ENCODE measurements around the gene LEMD2.

LEMD2 gene

DNA sequence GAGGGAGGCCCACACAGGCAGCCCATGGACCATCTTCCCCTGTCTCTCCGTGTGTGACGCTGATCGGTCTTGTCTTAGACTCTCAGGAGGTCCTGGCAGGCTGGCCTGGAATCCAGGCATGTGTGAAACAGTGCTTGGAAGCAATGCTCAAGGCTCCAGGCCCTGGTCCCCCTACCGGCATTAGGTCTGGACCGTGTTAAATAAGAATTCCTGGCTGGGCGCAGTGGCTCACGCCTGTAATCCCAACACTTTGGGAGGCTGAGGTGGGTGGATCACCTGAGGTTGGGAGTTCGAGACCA is 55.3 kb downstream of the LEMD2 start:
- DNase-seq: no peak

DNA sequence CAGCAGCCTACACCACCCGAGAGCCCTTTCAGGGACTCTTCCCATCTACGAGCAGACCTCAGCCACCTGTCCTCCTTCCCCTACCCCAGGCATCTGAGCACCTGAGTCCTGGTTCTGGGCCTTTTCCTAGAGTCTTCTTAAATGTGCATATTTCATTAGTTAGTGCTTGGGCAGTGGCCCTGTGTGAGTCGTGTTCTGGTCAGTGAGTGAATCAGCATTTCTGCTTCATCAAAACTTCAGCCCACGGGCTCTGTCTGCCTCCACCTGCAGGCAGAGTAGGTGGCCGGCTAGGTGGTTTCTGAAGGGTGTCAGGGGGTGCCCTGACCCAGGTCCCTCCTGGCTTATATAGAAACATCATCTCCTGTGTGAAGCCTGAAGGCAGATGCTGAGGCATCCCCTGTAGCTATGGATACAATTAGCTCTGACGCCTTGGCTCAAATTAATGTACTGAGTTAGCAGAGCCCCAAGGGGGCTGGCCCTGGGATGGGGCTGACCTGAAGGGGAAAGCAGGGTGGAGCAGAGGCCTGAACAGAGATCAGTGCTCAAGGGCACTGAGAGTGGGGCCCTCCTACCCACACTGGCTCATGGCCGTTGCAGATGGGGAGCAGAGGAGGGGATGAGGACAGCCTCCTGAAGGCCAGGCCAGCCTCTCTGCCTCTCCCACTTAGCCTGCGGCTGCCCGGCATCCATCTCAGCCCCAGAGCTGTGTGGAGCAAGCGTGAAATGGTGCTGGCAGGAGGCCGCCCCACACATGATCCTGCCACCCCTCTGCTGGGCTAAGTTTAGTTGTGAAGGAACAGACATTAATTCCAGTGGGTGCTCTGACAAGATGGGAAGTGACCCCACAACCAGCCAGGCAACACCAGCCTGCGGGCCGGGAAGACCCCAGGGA is 55.9 kb downstream of the LEMD2 start:
- DNase-seq: no peak

DNA sequence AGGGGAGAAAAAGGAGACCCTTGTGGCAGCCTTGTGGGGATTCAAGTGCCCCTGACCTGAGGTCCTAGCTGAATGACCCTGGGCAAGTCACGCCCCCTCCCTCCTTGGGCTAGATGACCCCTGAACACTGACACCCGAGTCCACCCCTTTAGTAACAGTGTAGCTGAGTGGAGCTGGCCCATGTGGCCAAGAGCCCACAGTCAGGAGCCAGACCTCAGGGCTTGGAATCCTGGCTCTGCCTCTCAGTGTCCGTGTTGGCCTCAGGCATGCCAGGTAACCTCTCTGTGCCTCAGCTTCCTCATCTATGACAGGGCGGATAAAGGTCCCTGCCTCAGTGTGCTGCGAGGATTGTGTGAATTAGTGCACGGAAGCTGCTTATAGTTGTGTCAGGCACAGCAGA is 56.5 kb downstream of the LEMD2 start:
- no peak for DNase-seq

DNA sequence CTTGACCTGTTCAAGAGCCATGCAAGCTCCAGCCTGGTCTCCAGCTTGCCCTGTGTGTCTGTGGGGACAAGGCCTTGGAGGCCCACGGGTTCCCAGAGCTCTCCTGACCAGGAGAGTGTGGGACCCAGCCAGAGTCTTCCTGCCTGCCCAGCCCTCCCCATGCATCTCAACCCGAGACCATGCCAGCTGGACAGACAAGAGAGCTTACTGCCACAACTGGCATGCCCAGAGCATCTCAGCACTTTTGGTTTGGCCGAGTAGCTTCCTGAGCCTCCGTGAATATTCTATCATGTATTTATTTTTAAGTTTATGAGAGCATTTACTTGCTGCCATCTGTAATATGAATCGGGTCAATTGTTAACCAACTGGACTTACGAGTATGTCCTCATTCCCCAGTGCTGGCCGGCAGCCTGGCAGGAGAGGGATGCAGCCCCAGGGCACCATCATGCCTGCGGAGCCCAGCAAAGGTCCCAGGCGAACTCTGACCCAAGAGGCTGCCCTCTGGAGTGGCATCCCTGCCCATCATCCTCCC is 57.1 kb downstream of the LEMD2 start:
- no peak for DNase-seq

DNA sequence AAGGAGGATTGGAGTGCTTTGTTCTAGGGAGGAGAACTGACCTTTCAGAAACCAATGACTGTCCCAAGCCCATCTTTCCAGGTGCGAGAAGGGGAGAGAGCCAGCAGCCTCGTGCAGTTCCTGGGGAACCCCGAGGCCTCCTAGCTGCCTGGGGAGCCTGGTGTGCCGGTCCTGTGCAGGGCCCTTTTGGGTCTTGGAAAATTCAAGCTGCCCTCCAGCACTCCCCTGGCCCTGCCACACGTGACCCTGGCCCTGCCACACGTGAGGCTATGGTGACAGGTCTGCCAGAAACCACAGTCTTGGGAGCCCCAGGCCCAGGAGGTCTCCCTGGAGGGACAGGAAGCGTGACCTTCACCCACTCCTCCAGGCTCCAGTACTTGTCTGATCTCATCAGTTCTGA is 57.9 kb downstream of the LEMD2 start:
- DNase-seq: no peak

DNA sequence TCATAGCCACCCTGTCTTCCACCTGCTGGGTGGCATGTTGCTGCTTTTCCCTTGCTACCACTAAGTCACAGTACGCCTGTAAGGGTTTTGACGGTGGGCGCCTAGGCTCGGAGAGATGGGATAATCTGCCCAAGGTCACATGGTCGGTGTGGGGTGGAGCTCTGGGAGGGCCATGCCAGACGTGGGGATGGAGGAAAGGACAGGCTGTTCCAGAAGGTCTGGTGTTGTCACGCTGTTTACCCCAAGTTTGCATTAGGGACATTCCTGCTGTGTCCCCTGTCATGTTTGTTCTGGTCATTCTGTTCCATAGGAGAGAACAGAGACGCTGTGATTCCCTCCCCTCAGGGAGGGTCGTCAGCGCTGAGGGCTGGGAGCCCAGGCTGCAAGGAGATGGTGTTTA is 58.3 kb downstream of the LEMD2 start:
- DNase-seq: no peak

DNA sequence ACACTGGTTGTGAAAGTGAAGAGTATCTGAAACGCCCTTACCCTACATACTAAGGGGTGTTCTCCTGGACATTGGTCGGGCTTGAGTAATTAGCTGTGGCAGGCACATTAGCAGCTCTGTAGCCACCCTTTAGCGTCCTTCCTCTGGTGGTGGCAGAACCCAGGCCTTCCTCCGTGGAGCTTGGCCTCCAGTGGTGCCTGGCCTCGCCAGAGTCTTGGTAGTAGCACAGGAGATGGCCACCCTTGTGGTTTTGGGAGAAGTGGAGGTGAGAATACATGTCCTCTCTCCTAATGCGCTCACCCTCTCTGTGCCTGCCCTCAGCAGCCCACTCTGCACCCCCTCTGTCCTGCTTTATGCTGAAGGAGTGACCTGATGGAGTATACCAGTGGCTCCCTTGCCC is 59.9 kb downstream of the LEMD2 start:
- DNase-seq: no peak

DNA sequence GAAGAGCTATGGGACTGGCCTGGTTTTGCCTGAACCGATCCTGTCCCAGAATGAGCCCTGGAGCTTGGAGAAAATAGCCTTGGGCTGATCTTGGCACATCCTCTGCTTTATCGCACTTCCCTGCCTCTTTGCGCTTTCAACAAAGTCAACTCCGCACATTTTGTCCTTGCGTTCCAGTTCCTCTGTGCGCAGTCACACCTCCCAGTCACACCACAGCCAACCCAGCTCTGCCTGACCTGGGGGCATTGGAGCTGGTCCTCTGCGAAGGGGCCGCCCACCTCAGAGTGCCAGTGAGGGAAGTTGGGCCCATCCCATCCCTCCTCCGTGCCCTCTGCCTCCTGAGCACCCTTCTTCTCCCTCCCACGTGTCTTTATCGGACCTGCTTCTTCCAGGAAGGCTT is 60.5 kb downstream of the LEMD2 start:
- DNase-seq: no peak

DNA sequence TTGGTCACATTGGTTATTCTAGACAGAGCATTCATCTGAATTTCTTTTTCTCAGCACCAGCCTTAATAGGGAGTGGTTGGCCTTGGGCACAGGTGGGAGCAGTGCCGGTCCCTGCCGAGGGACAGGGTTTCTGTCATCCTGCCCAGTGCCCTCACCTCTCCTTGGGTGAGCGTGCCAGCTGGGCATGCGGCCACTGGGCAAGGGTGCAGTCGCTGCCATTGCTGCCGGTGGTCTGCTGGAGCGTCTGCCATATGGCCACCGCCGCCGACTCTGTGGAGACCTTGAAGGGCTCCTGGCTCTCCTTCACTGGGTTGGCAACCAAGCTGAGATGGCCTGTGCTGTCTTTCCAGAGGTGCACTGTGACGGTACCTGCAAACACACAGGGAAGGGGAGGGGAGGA is 61.0 kb downstream of the LEMD2 start:
- DNase-seq: no peak

DNA sequence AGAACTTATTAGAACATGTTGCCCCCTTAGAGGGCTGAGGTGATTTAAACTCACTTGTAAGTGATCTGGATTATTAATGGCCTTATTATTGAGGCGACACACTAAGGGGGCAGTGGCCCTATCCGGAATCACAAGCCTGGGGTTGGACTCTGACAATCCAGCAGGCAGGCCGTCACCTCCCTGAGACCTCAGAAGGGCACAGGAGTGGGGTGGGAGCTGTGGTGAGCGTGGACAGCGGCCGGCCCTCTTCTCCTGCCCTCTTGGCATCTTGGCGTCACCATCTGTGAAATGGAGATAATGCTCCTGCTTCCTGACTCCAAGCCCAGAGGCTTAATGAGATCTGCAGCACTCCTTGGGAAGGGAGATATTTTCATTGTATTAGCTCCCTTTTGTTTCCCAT is 61.8 kb downstream of the LEMD2 start:
- DNase-seq: no peak

DNA sequence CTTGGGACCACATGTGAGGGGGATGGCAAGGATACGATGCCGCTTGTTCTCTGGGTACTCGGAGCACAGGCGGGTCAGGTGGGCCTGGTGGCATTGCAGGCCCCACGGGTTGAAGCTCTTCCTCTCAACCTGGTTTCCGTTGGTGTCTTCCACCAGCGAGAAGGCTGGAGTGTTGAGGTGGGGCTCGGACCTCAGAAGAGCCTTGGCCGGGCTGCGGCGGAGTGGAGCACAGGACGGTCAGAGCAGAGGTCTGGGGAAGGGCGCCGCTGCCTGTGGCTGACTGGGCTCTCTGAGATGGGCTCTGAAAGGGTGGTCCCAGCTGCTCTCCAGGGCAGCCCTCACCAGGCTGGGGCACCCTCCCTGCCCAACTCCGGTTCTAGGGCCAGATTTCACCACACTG is 62.2 kb downstream of the LEMD2 start:
- no peak for DNase-seq

DNA sequence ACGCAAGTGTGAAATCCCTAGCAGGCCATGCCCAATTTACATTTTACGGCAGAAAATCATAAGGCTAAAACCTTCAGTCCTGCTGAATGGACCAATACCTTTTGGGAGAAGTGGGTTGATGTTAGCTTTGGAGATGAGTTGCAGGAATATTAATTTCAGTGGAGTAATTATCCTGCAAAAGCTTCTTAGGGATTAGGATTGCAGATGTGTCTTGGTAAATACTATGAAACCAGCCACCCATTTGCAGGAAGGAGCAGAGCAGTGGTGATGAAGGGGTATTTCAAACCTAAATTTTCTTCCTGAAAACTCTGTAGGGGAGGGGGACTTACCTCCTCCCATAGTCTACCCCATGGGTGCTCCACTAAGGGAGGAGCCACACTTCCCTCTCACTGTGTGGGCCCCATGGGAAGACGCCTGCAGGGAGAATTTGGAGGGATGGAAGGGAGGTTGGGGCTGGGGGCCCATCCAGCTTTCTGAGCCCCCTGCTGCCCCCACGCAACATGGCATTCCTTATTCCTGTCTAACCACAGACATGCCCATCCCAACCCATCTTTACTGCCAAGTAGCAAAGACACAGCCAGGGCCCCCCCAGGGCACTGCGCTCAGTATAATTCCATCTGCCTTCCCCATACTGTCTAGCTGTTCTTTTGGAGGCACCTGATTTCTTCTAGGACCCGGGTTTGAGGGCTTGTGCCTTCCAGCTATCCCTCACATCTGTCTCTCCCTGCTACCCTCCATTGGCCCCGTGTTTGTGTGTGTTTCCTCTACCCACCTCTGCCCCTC is 62.8 kb downstream of the LEMD2 start:
- no peak for DNase-seq

DNA sequence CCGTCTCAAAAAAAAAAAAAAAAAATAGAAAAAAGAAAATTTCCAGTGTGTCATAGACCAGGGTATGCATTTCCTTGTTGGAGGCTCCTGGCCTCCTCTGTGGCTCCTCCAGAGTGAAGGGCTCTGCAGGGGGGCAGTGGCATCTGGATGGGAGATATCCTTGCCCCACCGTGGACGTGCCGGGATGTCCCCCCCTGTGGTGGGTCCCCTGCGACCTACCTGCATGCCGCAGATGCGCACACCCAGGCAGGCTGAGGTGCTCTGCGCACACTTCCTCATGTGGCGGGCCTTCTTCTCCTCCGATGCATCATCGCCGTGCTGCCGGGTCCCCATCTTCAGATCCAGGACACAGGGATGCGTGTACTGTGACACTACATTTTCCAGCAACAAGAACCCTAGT is 63.7 kb downstream of the LEMD2 start:
- DNase-seq: no peak

DNA sequence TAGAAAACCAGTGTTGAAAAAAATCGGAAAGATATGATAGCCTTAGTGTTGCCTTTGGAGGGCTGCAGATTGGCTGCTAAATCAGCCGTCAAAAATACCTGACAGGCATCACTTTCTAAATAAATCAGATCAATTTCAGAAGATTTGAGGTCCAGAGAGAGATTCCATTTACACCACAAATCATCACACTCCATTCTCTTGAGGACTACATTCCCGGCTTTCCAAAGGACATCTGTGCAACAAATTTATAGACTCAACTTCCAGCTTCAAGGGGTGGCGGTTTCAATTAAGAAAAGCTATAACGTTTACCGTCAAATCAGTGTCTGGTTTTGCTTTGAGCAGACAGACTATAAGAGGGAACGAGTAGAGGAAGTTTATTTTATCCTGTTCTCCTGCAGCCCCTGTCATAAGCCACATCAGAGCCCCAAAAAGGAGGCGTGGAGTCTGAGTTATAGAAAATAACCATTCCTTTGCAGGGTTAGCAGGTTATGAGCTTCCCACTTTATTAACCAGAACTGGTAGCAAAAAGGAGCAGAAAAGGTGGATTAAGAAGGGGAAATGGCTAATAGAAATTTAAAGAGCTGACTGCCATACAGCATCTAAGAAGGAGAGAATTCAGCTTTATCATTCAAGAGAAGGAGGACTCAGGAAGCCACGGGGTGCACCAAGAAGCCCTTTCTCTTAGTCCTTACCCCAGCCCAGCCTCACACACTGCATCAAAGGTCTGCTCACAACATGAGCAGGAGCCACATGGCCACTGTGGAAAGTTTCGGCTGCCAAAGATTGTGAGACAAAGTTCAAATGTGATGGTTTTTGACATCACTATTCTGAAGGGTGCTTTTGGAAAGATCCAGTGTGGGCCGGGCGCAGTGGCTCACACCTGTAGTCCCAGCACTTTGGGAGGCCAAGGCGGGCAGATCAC is 64.6 kb downstream of the LEMD2 start:
- no peak for DNase-seq

DNA sequence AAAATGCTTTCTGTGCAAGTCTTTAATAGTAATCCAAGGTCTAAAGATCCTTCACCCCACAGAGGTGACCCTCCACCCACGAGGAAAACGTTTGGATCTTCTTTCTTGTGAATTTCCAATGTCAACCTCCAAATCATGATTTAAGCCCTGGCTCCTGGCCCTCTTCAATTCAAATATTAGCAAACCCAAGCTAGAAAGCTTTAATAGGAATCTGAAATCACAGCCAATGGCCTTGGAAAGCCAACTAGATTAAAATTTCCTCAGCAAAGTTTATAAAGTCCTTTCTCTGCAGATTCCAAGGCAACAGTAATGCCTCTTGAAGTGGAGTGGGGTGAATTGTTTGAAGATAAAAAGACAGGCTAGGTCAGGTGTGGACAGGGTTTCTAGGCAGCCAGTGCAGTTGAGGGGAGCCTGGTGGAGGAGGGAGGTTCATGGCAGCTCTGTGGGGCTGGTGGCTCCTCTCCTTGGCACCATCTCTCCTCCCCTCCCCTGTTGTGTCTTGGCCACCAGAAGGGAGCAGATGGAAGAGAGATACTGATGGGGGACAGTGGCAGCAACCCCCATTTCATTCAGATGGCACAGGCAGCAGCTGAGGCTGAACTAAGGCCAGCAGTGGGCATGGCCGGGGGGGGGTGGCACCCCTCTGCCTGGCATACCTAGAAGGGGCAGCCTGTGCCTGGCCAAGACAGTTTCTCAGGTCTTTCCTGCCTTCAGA is 65.4 kb downstream of the LEMD2 start:
- no peak for DNase-seq

DNA sequence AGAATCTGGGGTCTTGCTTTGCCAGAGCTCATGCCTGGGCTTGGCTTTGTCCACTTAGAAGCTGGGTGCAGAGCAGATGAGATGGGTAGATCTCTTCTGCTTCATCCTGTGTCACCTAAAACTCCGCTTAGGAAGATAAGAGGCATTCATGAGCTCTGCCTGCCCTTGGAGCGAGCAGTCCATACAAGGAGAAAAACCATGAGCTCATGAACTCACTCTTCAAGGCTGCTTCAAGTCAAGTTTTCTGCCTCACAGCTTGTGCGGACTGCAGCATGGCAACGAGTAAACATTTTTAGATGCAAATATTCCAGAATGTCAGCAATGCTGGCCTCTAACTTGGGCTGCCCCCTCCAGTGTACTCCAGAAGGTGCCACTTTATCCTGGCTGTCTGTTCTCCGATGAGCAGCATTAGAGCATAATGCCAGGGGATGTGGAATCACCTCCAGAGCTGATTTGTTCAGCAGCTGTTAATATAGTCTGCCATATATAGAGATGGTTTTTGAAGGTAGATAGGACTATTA is 66.8 kb downstream of the LEMD2 start:
- DNase-seq: no peak

DNA sequence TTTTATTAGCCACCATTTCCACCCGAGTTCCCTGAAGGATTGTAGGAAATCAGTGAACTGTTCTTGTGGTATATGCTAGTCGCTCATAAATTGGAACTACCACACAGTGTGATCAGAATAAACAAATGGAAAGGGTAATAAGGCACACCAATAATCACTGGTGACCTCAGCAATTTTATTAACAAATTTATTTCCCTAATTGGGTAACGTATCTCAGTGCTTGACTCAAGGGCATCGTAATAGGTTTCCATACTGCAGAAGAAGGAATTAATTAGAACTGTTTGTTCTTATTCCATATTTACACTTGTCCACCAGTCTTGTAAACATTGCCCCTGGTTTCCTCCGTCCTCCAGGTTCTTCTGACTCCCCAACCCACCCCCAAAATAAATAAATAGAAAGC is 67.4 kb downstream of the LEMD2 start:
- DNase-seq: no peak

Measured in T-helper 1 cell (primary cell).